Stimulated activated naive CD4-positive, alpha-beta T cell treated with Interleukin-2 at 50 U/mL for 16 hours (primary cell): ENCODE results near the gene CHST1.

Experiments
- DNase-seq: peaks from one replicate; lab custom pipeline; 2025; lab: John Stamatoyannopoulos, UW

Gene CHST1

GRCh38 chr11:45605051-45605450, 60.4 kb downstream of the CHST1 start:
- DNase-seq = no peak

GRCh38 chr11:45603946-45604682, 61.3 kb downstream of the CHST1 start:
- DNase-seq = no peak

GRCh38 chr11:45599161-45599943, 66.1 kb downstream of the CHST1 start:
- no peak for DNase-seq
